HG02588 (cell line): ENCODE measurements around the gene SRGAP1.

Experiments used
- ATAC-seq: cut with Tn5 transposase; IDR thresholded peaks from one replicate; pipeline ENCODE4 v1.9.1; 2021; ENCODE audit warnings: mild to moderate bottlenecking, moderate library complexity; ENCODE audit not compliant: unreplicated experiment

Gene SRGAP1

DNA sequence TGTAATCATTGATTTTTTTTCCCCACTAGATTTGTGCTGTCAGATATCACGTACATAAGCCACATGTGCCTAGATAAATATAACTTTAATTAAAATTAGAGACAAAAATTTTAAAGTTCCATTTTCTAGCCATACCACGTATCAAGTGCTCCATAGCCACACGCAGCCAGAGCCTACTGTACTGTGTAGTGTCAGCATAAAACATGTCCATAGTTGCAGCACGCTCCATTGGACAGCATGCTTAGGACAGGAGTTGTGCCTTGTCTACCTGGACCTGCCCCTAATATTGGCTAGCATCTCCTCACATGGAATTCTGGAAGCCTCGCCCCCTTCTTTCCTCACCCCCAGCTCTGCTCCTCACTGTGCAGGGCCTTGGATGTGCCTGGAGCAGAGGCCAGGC lies 116.5 kb downstream of the SRGAP1 start:
- ATAC-seq, result no peak

GRCh38 chr12:63961543-63961942 lies 117.0 kb downstream of the SRGAP1 start:
- no peak for ATAC-seq

GRCh38 chr12:63963868-63964267 lies 119.4 kb downstream of the SRGAP1 start:
- no peak for ATAC-seq

GRCh38 chr12:63964301-63964700 lies 119.8 kb downstream of the SRGAP1 start:
- ATAC-seq, result no peak

DNA sequence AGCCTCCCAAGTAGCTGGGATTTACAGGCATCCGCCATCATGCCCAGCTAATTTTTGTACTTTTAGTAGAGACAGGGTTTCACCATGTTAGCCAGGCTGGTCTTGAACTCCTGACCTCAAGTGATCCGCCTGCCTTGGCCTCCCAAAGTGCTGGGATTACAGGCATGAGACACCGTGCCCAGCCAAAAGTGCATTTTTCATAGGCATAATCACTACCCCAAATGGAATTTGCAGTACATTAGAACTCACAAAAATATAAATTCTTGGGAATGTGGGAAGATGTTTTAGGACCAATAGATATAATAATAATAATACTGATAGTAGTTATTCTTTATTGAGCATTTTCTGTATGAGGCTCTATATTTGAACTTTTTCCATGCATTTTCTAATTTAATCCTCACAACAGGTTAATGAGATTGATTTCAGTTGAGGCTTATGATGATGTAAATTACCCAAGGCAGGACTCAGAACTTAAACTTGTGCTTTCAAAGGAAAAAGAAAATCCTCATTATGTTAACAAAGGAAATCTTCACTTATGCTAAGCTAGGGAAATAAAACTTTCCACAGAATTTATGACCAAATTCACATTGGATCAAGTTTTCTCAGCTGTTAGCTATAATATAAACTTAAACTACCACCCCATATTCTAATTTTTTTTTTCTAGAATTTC lies 121.6 kb downstream of the SRGAP1 start:
- no peak for ATAC-seq

DNA sequence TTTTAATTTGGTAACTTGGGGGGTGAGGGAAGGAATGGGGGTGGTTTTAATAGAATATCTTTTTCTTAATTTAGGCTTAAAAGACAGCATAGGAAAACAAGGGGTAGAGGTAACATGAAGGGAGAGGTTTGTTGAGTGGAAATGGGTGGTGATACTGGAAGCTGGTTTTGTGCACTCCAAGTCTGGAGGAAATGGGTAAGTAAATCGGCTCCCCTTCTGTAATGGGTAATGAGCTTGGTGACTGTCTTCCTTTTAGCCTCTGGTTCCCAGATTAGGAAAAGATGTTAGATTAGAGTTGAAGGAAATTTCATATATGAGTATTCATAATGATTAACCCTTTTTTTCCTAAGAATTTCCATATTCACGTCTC lies 122.1 kb downstream of the SRGAP1 start:
- ATAC-seq, result no peak

GRCh38 chr12:63967358-63968145 lies 123.1 kb downstream of the SRGAP1 start:
- ATAC-seq, result no peak

GRCh38 chr12:63968673-63969072 lies 124.2 kb downstream of the SRGAP1 start:
- ATAC-seq, result no peak

GRCh38 chr12:63976902-63977395 lies 132.4 kb downstream of the SRGAP1 start:
- ATAC-seq, result no peak

DNA sequence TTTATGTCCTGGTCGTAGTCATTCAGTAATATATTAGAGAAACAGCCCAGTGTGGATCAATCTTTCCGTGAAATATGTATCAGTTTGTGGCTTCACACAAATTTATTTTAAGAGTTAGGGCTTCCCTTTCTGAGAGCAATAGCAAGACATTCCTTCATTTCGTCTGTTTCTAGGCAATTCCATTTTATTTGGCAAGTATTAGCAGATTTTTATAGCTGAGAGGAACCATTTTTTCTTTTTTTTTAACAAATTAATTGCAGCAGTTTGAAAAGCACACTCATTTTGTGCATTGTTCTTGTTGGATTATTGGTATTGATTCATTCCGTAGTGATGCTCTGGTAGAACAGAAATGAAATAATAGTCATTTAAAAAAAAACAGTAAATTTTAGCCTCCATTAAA lies 132.9 kb downstream of the SRGAP1 start:
- ATAC-seq, result no peak

GRCh38 chr12:63978519-63978918 lies 134.0 kb downstream of the SRGAP1 start:
- no peak for ATAC-seq

DNA sequence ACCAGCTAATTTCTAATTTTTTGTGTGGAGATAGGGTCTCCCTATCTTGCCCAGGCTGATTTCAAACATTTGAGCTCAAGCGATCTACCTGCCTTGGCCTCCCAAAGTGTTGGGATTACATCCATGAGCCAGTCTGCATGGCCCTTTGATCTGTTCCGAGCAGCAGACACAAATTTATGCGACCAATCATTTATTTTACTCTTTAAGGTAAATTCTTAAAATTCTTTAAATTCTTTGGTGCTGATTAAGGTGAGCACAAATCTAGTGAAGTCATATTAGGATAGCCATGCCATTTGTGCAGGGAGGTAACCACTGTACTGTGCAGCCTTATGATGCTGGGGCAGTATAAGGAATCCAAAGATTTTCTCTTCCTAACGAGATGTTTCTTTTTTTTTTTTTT lies 135.7 kb downstream of the SRGAP1 start:
- no peak for ATAC-seq

GRCh38 chr12:63981343-63981742 lies 136.8 kb downstream of the SRGAP1 start:
- no peak for ATAC-seq

- ATAC-seq, result no peak
Measured at GRCh38 chr12:63982604-63983295, 138.2 kb downstream of the SRGAP1 start.

DNA sequence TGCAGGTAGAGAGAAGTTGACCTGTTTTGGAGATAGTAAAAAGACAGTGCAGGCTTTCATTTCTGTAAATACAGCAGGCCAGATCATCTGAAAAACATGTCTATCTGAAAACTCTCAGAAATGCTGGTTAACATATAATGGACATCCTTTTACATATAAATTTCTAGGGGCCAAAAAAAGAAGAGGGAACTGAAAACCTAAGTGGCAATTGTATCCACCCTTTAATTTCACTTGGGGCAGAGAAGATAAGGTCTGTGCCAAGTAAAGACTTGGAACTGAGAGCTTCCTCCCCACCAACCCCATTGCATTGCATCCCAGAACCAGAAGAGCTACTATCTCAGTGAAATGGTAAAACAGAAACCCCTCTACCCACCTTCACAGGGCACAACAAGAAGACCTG lies 141.0 kb downstream of the SRGAP1 start:
- no peak for ATAC-seq

- ATAC-seq, result no peak
Measured at GRCh38 chr12:63985945-63986344, 141.4 kb downstream of the SRGAP1 start.

GRCh38 chr12:63989301-63989845 lies 144.9 kb downstream of the SRGAP1 start:
- no peak for ATAC-seq

DNA sequence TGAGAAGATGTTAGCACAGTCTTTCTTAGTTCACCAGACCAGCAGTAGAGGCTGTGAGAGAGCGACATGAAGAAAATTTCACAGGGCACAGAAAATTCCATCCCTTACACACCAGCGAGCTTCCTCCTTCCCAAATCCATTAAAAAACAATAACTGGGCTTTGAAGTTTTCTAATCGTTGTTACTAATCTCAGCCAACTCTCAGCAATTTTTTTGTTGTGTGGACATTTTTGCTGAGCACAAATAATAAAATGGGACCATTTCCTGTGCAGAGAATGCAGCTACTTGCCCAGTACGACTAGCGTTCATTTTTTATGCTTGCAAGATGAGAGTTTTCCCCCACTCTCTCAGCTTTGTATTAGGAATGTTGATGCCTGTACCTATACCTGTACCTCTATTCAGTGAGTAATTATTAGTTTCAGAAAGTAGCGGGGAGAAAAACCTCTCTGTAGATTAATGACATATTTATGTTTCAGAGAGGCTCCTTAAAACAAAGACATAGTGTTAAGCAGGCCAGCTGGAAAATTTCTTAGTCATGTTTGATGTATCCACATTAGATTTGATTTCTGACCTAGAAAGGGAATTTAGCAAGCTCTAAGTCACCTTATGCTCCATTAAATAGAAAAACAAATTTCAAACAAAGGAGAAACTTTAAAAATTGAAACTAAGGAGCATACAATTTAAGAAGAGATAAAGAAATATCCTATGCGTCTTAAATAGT lies 146.5 kb downstream of the SRGAP1 start:
- ATAC-seq, result no peak

DNA sequence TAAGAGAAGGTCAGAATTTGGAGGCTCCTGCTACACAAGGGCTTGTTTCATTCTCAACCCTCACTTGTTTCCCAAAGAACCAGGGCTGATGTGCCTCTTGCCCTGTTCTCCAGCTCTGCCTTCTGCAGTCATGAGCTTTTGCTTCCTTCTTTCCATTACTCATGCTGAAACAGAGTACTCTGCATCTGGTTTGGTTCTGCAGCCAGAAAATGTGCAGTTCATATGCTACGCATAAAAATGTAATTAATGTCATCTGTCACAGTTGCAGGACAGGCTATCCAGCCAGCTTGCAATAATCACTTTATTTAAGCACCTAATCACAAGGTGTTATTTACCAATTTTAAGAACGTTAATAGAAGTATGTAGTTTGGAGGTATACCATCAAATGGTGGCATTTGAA lies 150.2 kb downstream of the SRGAP1 start:
- ATAC-seq, result no peak

DNA sequence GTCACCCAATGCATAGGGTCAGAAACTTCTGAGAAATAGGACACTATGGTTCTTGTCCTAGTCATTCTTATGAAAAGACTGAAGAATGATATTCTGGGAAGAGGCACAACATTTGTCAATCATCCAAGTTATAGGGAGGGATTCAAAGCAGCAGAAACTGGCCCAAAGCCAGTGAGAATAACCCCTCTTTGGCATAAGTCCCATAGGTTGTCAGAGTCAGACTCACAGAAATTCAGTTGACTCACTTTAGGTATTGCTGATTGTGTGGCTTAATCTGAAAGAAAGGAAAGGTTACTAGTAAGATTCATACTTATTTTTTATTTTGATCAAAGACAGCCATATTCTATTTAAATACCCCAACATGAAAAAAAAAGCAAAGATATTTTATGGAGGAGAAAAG lies 151.0 kb downstream of the SRGAP1 start:
- no peak for ATAC-seq

DNA sequence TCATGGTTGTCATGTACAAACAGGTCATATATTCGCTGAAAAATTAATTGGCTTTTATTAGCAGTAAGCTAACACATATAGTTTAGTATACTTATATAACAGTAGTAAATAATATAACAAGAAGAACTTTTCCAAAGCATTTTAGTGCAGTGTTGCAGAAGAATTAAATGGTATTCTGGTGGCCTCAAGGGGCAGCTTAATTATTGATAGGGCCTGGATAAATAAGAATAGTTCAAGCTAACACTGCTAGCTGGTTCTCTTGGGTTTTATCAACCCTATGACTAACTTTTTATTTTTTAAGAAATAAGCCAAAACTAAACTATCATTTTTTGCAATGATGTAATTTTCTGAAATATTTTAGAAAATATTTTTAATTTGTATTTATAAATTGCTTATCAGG lies 152.1 kb downstream of the SRGAP1 start:
- ATAC-seq, result no peak
